Small intestine (tissue), 7 donors: ENCODE measurements around the gene PLCG2. TPM values are rescaled to one million over a fixed set of nuclear protein-coding genes. Genes with fewer than 3 reads are reported as not detected.

Experiments
- DNase-seq, 2 donors: peaks; one replicate each; pipeline versions ENCODE4 v3.0.0 to v3.0.0-alpha.2; 2013
- FAIRE-seq: peaks from 2 replicates; lab custom pipeline; 2012; peaks lifted over from hg19 to GRCh38; lab: Jason Lieb, UNC
- H3K27ac ChIP-seq, 3 donors: one replicate each; pipeline ENCODE4 v1.5.1; 2013; ENCODE audit warnings: low read length in 2 of 3, mild to moderate bottlenecking in 2 of 3, control low read depth in 1 of 3, inconsistent platforms in 1 of 3, low read depth in 1 of 3, moderate library complexity in 1 of 3
- H3K27me3 ChIP-seq, 3 donors: one replicate each; pipeline ENCODE4 v1.6.1; 2013; ENCODE audit warnings: low read length in 3 of 3, inconsistent platforms in 1 of 3; ENCODE audit not compliant: control insufficient read depth in 3 of 3, insufficient read depth in 3 of 3
- H3K36me3 ChIP-seq, 3 donors: one replicate each; pipeline ENCODE4 v1.6.1; 2013; ENCODE audit warnings: low read length in 3 of 3, inconsistent platforms in 1 of 3, low read depth in 1 of 3, mild to moderate bottlenecking in 1 of 3, moderate library complexity in 1 of 3; ENCODE audit not compliant: control insufficient read depth in 3 of 3, insufficient read depth in 2 of 3
- H3K4me1 ChIP-seq, 3 donors: one replicate each; pipeline ENCODE4 v1.6.1; 2013; ENCODE audit warnings: low read length in 2 of 3, inconsistent platforms in 1 of 3, low read depth in 1 of 3, mild to moderate bottlenecking in 1 of 3, moderate library complexity in 1 of 3; ENCODE audit not compliant: control insufficient read depth in 3 of 3, insufficient read depth in 2 of 3
- H3K4me3 ChIP-seq, 3 donors: one replicate each; pipeline ENCODE4 v1.5.1; 2013; ENCODE audit warnings: low read length in 3 of 3, control low read depth in 1 of 3, inconsistent platforms in 1 of 3, low read depth in 1 of 3, mild to moderate bottlenecking in 1 of 3, moderate library complexity in 1 of 3
- H3K9me3 ChIP-seq, 2 donors: one replicate each; pipeline ENCODE4 v1.6.1; 2013; ENCODE audit warnings: low read depth in 1 of 2, low read length in 1 of 2; ENCODE audit not compliant: control insufficient read depth in 2 of 2, insufficient read depth in 1 of 2
- WGBS, 3 donors: extraction: QIAGEN DNeasy Blood & Tissue Kit; methylation state at CpG; one replicate each; pipeline ENCODE4 v1.1.7; 2013; 5-methylcytosine and 5-hydroxymethylcytosine counted together
- polyA plus RNA-seq, 4 donors: library from polyadenylated mRNA; stranded (reverse) in 3 of 4; unstranded in 1 of 4; fragments of 200-250 nt in 3 of 4; fragments of 120-200 nt in 1 of 4; gene quantifications; one replicate each; pipeline versions ENCODE4 v1.2.1 to v1.2.3, GENCODE V29; 2013
- donor health status: healthy with polysubstance abuse.
- donor health status: control.
- donor health status: control.
- donor health status: Bipolar disorder and iron deficiency.
- donor health status: healthy.

The PLCG2 gene
- polyA plus RNA-seq, 4 donors = 8.4 to 27.5 (median 12.4) TPM

GRCh38 chr16:81830845-81831540, 51.9 kb downstream of the PLCG2 start:
- peaks cover 0 to 4% (median 0%) of the 10 kb centered on the region in 3 donors for H3K36me3 ChIP-seq
- no peaks in the 10 kb centered on the region for H3K27me3 ChIP-seq
- no peaks in the 10 kb centered on the region for H3K4me1 ChIP-seq
- H3K27ac ChIP-seq = peak overlapping the region in 2 of 3 donors; percentile 35 to 65
- DNase-seq (no peak), FAIRE-seq (no peak)
- no peaks in the 10 kb centered on the region for H3K9me3 ChIP-seq
- WGBS, 3 donors = 56 to 63% (median 57%) methylated on average over 8 to 9 of the region's 9 CpGs
- no peak overlapping the region for H3K4me3 ChIP-seq

GRCh38 chr16:81831722-81832126, 52.6 kb downstream of the PLCG2 start:
- H3K27me3 ChIP-seq = no peaks in the 10 kb centered on the region
- H3K36me3 ChIP-seq = peaks cover 0 to 4% (median 0%) of the 10 kb centered on the region in 3 donors
- no peaks in the 10 kb centered on the region for H3K9me3 ChIP-seq
- no peak for FAIRE-seq
- H3K4me1 ChIP-seq = no peaks in the 10 kb centered on the region
- peak overlapping the region in 2 of 3 donors; percentile 35 to 65 for H3K27ac ChIP-seq
- peak in 1 of 2 donors; percentile 39 for DNase-seq
- WGBS, 3 donors = 71 to 86% (median 71%) methylated on average over 8 of the region's 8 CpGs
- no peak overlapping the region for H3K4me3 ChIP-seq

- FAIRE-seq = no peak
- no peaks in the 10 kb centered on the region for H3K4me1 ChIP-seq
- 86 to 88% (median 86%) methylated on average over 12 of the region's 12 CpGs for whole genome bisulfite sequencing, 3 donors
- peaks cover 0 to 2% (median 0%) of the 10 kb centered on the region in 3 donors for H3K36me3 ChIP-seq
- DNase-seq = no peak
- H3K27ac ChIP-seq = peak overlapping the region in 1 of 3 donors; percentile 27
- H3K27me3 ChIP-seq = no peaks in the 10 kb centered on the region
- no peaks in the 10 kb centered on the region for H3K9me3 ChIP-seq
- H3K4me3 ChIP-seq = no peak overlapping the region
Observed at GRCh38 chr16:81832801-81833547, 53.9 kb downstream of the PLCG2 start.

- H3K4me3 ChIP-seq = no peak overlapping the region
- H3K9me3 ChIP-seq = no peaks in the 10 kb centered on the region
- H3K36me3 ChIP-seq = peaks cover 0 to 2% (median 0%) of the 10 kb centered on the region in 3 donors
- WGBS, 3 donors = 89 to 90% (median 89%) methylated on average over 10 of the region's 10 CpGs
- DNase-seq (no peak), FAIRE-seq (no peak)
- no peaks in the 10 kb centered on the region for H3K27me3 ChIP-seq
- no peaks in the 10 kb centered on the region for H3K4me1 ChIP-seq
- H3K27ac ChIP-seq = no peak overlapping the region
Observed at GRCh38 chr16:81833751-81834150, 54.7 kb downstream of the PLCG2 start.

GRCh38 chr16:81834868-81835267, 55.8 kb downstream of the PLCG2 start:
- Histone ChIP-seq H3K4me1 (no peaks in the 10 kb centered on the region), H3K27ac (no peak overlapping the region), H3K9me3 (no peaks in the 10 kb centered on the region), H3K36me3 (peaks cover 0 to 2% (median 0%) of the 10 kb centered on the region in 3 donors), H3K27me3 (no peaks in the 10 kb centered on the region), H3K4me3 (no peak overlapping the region)
- 87 to 95% (median 93%) methylated on average over 2 of the region's 2 CpGs for WGBS, 3 donors
- DNase-seq (no peak), FAIRE-seq (no peak)

GRCh38 chr16:81836279-81837054, 57.4 kb downstream of the PLCG2 start:
- peak overlapping the region in 2 of 3 donors; percentile 3 to 56 for H3K27ac ChIP-seq
- no peaks in the 10 kb centered on the region for H3K9me3 ChIP-seq
- no peaks in the 10 kb centered on the region for H3K27me3 ChIP-seq
- WGBS, 3 donors = 74 to 81% (median 77%) methylated on average over 12 of the region's 12 CpGs
- no peaks in the 10 kb centered on the region for H3K4me1 ChIP-seq
- DNase-seq = no peak
- H3K4me3 ChIP-seq = no peak overlapping the region
- no peak for FAIRE-seq
- H3K36me3 ChIP-seq = peaks cover 0 to under 1% (median 0%) of the 10 kb centered on the region in 3 donors

- Histone ChIP-seq H3K4me3 (no peak overlapping the region), H3K36me3 (peaks cover 0 to 4% (median 0%) of the 10 kb centered on the region in 3 donors), H3K9me3 (no peaks in the 10 kb centered on the region), H3K4me1 (no peaks in the 10 kb centered on the region), H3K27me3 (no peaks in the 10 kb centered on the region), H3K27ac (peak overlapping the region in 1 of 3 donors; percentile 55)
- DNase-seq = no peak
- 65 to 72% (median 68%) methylated on average over 9 of the region's 9 CpGs for WGBS, 3 donors
- no peak for FAIRE-seq
Observed at GRCh38 chr16:81837312-81837751, 58.2 kb downstream of the PLCG2 start.

- FAIRE-seq (no peak), DNase-seq (no peak)
- H3K4me1 ChIP-seq = no peaks in the 10 kb centered on the region
- no peak overlapping the region for H3K4me3 ChIP-seq
- peaks cover 0 to 4% (median 0%) of the 10 kb centered on the region in 3 donors for H3K36me3 ChIP-seq
- no peaks in the 10 kb centered on the region for H3K27me3 ChIP-seq
- H3K27ac ChIP-seq = no peak overlapping the region
- 58 to 81% (median 59%) methylated on average over 4 of the region's 4 CpGs for WGBS, 3 donors
- no peaks in the 10 kb centered on the region for H3K9me3 ChIP-seq
Observed at GRCh38 chr16:81838794-81839193, 59.7 kb downstream of the PLCG2 start.
